SU-DHL-6 (cell line): ENCODE data around the gene FBXW7.

Source experiments
- H2AFZ ChIP-seq: fragments of 200-600 bp; sonication (generic); 2 replicates; pipeline ENCODE4 v1.6.1; 2014; ENCODE audit warnings: low read depth, mild to moderate bottlenecking, moderate library complexity, mixed read lengths, antibody characterized with exemption, low read length; ENCODE audit not compliant: severe bottlenecking
- H3F3A ChIP-seq: fragments of 200-600 bp; shearing (Covaris generic); 2 replicates; pipeline ENCODE4 v1.6.0; 2016; ENCODE audit warnings: antibody characterized with exemption, mild to moderate bottlenecking; ENCODE audit not compliant: insufficient read depth
- H3K27ac ChIP-seq: fragments of 200-600 bp; sonication (generic); 2 replicates; pipeline ENCODE4 v1.5.1; 2016; ENCODE audit warnings: low read depth, mild to moderate bottlenecking, low read length, moderate library complexity, mixed read lengths
- H3K27me3 ChIP-seq: fragments of 200-600 bp; sonication (generic), shearing (Covaris generic); 2 replicates; pipeline ENCODE4 v1.6.0; 2014; ENCODE audit warnings: mild to moderate bottlenecking, low read length
- H3K36me3 ChIP-seq: fragments of 200-600 bp; sonication (generic); 2 replicates; pipeline ENCODE4 v1.6.1; 2014; ENCODE audit warnings: mild to moderate bottlenecking, low read length, mixed read lengths
- H3K4me2 ChIP-seq: fragments of 300-600, 200-600 bp; shearing (Covaris generic), sonication (generic); 2 replicates; pipeline ENCODE4 v1.6.0; 2014; ENCODE audit warnings: low read length, low read depth, mild to moderate bottlenecking; ENCODE audit not compliant: poor library complexity, severe bottlenecking
- H3K4me3 ChIP-seq: fragments of 200-600 bp; sonication (generic); 2 replicates; pipeline ENCODE4 v1.5.1; 2014; ENCODE audit warnings: antibody characterized with exemption, low read length, mild to moderate bottlenecking, mixed read lengths; ENCODE audit not compliant: insufficient read depth, poor library complexity, severe bottlenecking
- H3K79me2 ChIP-seq: fragments of 200-600 bp; sonication (generic); 2 replicates; pipeline ENCODE4 v1.6.1; 2014; ENCODE audit warnings: mild to moderate bottlenecking, low read length, moderate library complexity; ENCODE audit not compliant: insufficient read depth
- H3K9ac ChIP-seq: fragments of 200-600 bp; sonication (generic); 2 replicates; pipeline ENCODE4 v1.7.0; 2014; ENCODE audit warnings: mild to moderate bottlenecking, low read length
- H3K9me2 ChIP-seq: fragments of 200-600 bp; sonication (generic); replicated peaks from 2 replicates; pipeline ENCODE4 v1.6.1; 2014; ENCODE audit warnings: low read length; ENCODE audit not compliant: insufficient read depth
- H3K9me3 ChIP-seq: fragments of 200-600 bp; sonication (generic); 2 replicates; pipeline ENCODE4 v1.6.1; 2014; ENCODE audit warnings: low read length, mixed read lengths; ENCODE audit not compliant: insufficient read depth
- H4K20me1 ChIP-seq: fragments of 200-600 bp; sonication (generic); 2 replicates; pipeline ENCODE4 v1.6.1; 2014; ENCODE audit warnings: low read depth, mild to moderate bottlenecking, antibody characterized with exemption, low read length, moderate library complexity, mixed read lengths
- EZH2phosphoT487 ChIP-seq: fragments of 200-600 bp; sonication (generic), shearing (Covaris generic); conservative IDR thresholded peaks from 2 replicates; pipeline ENCODE4 v1.6.1; 2018; ENCODE audit warnings: mild to moderate bottlenecking, antibody characterized with exemption, low read length, moderate library complexity, mixed read lengths
- TF ChIP-seq, protein P1 (sequence below): fragments of 200-600 bp; sonication (generic); IDR thresholded peaks from one replicate; pipeline ENCODE4 v1.5.1; 2017; ENCODE audit warnings: antibody characterized with exemption, mild to moderate bottlenecking, low read length, moderate library complexity; ENCODE audit not compliant: insufficient read depth, poor library complexity, severe bottlenecking

FBXW7 gene

DNA sequence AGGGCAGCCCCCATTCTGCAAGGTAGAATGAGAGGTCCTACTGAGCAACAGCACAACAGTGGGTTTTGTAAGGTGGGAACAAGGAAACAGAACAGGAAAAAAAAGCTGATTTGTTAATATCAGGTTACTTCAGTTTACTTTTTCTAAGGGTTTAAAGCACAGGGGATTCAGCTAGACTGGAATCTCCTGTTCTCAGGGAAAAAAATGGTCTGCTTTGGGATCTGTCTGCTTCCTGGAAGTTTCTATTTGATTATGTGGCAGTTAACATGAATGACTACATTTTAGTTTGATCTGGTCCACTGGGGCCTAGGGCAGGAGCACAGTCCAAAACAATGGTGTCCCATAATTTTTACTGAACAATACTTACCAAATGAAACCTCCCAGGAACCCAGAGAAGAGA is 104.6 kb downstream of the FBXW7 start:
- no peaks in the 10 kb centered on the region for H3K9me2 ChIP-seq
- peaks cover 51% of the 10 kb centered on the region for H3K79me2 ChIP-seq

DNA sequence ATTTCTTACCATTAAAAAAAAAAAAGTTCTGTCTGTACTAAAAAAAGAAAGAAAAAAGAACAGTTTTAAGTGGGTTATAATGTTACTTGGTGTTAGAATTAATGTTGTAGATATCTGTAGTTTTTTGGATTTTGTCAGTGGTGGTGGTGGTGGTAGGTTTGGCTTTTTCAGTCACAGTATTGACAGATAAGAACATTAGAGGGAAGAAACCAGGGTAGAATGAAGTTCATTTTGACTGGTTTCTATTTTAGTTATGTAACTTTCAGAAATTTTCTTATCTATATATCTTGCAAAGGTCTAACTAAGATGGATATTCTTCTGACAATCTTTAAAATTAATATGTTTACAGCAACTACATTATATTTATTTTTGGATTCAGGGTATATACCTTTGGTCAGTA is 105.4 kb downstream of the FBXW7 start:
- no peak overlapping the region for H3K4me3 ChIP-seq
- no peaks in the 10 kb centered on the region for H4K20me1 ChIP-seq
- no peaks in the 10 kb centered on the region for H3K9me3 ChIP-seq
- TF ChIP-seq EZH2phosphoT487: no peak
- TF ChIP-seq, protein P1, sequence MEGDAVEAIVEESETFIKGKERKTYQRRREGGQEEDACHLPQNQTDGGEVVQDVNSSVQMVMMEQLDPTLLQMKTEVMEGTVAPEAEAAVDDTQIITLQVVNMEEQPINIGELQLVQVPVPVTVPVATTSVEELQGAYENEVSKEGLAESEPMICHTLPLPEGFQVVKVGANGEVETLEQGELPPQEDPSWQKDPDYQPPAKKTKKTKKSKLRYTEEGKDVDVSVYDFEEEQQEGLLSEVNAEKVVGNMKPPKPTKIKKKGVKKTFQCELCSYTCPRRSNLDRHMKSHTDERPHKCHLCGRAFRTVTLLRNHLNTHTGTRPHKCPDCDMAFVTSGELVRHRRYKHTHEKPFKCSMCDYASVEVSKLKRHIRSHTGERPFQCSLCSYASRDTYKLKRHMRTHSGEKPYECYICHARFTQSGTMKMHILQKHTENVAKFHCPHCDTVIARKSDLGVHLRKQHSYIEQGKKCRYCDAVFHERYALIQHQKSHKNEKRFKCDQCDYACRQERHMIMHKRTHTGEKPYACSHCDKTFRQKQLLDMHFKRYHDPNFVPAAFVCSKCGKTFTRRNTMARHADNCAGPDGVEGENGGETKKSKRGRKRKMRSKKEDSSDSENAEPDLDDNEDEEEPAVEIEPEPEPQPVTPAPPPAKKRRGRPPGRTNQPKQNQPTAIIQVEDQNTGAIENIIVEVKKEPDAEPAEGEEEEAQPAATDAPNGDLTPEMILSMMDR: no peak
- no peaks in the 10 kb centered on the region for H3K9me2 ChIP-seq
- no peak overlapping the region for H3K9ac ChIP-seq
- H3K36me3 ChIP-seq: no peaks in the 10 kb centered on the region
- H3K79me2 ChIP-seq: peaks cover 45% of the 10 kb centered on the region
- no peak overlapping the region for H3K4me2 ChIP-seq
- H3K27ac ChIP-seq: no peak overlapping the region
- H3F3A ChIP-seq: no peaks in the 10 kb centered on the region; the same call in 1 of the 2 replicates
- no peaks in the 10 kb centered on the region for H3K27me3 ChIP-seq
- no peak overlapping the region for H2AFZ ChIP-seq

More for the DNA sequence above, 104.6 kb downstream of the FBXW7 start:
- H4K20me1 ChIP-seq: no peaks in the 10 kb centered on the region
- no peak overlapping the region for H2AFZ ChIP-seq
- H3K9me3 ChIP-seq: no peaks in the 10 kb centered on the region
- H3K4me2 ChIP-seq: no peak overlapping the region
- no peak overlapping the region for H3K27ac ChIP-seq
- no peak overlapping the region for H3K4me3 ChIP-seq
- no peaks in the 10 kb centered on the region; the same call in 1 of the 2 replicates for H3F3A ChIP-seq
- H3K9ac ChIP-seq: no peak overlapping the region
- H3K36me3 ChIP-seq: no peaks in the 10 kb centered on the region
- TF ChIP-seq EZH2phosphoT487: no peak
- TF ChIP-seq, protein P1: no peak
- H3K27me3 ChIP-seq: no peaks in the 10 kb centered on the region

DNA sequence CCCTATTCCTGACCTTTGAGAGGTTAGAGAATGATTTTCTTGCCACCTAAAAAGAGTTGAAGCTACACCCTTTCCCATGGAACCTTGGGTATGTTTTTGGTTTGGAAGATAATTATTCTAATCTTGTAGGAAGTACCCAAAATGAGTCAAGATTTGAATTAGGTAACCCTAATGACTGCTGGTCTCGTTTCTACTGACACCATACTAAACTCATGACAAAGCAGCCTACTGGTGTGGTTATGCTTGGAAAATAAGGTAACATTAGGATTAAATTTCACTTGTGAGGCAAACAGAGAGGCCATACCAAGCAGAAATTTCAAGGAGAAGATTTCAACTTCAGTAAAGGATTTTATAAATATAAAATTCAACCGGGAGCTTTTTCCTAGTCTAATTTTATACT is 107.9 kb downstream of the FBXW7 start:
- H2AFZ ChIP-seq: no peak overlapping the region
- TF ChIP-seq EZH2phosphoT487: no peak
- TF ChIP-seq, protein P1: no peak

DNA sequence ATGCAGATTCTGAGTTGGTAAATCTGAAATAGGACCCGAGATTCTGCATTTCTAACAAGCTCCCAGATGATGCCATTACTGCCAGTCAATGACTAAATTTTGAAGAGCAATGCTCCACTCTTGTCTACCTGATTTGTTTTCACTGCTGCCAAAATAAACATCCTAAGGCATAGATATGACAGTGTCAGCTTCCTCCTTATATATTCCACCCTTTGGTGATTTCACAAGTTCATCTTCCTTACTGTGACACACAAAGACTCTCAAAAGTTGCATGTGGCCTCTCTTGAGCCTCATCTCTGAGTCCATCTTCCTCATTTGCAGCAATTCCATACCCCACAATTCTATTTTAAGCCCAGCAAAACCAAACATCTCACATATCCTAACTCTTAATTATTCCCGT is 110.9 kb downstream of the FBXW7 start:
- Histone ChIP-seq H3K9ac (no peak overlapping the region), H3K9me3 (no peaks in the 10 kb centered on the region), H3K36me3 (no peaks in the 10 kb centered on the region), H3K4me2 (no peak overlapping the region), H3K79me2 (peaks cover 36% of the 10 kb centered on the region), H3K27ac (no peak overlapping the region), H2AFZ (no peak overlapping the region), H3K4me3 (no peak overlapping the region), H3K27me3 (no peaks in the 10 kb centered on the region), H4K20me1 (no peaks in the 10 kb centered on the region), H3K9me2 (no peaks in the 10 kb centered on the region), H3F3A (no peaks in the 10 kb centered on the region)
- TF ChIP-seq, protein P1: no peak
- no peak for TF ChIP-seq EZH2phosphoT487

More for the DNA sequence above, 107.9 kb downstream of the FBXW7 start:
- Histone ChIP-seq H3K27ac (no peak overlapping the region), H3K4me2 (no peak overlapping the region), H3K4me3 (no peak overlapping the region), H3K36me3 (no peaks in the 10 kb centered on the region), H3K9me2 (no peaks in the 10 kb centered on the region), H3K79me2 (peaks cover 42% of the 10 kb centered on the region), H3K9ac (no peak overlapping the region), H3F3A (no peaks in the 10 kb centered on the region; the same call in 1 of the 2 replicates), H3K27me3 (no peaks in the 10 kb centered on the region), H4K20me1 (no peaks in the 10 kb centered on the region), H3K9me3 (no peaks in the 10 kb centered on the region)
